Esophagus muscularis mucosa (tissue), 4 donors: ENCODE measurements around the gene KIF23. TPM values are rescaled to one million over a fixed set of nuclear protein-coding genes. Genes with fewer than 3 reads are reported as not detected.

ENCODE experiments used
- DNase-seq: peaks from one replicate; pipeline ENCODE4 v3.0.0-alpha.2; 2017; ENCODE audit errors: extremely low spot score
- H3K27ac ChIP-seq, 4 donors: fragments of 200-600 bp; sonication (generic); replicated peaks in 1 of 4; 1 replicate in 3 of 4; 2 replicates in 1 of 4; pipeline ENCODE4 v1.5.1; 2016 to 2019; ENCODE audit warnings: mild to moderate bottlenecking in 1 of 4
- H3K27me3 ChIP-seq, 4 donors: fragments of 200-600 bp; sonication (generic); one replicate each; pipeline versions ENCODE4 v1.5.1 to v1.6.0; 2016 to 2019
- H3K36me3 ChIP-seq, 4 donors: fragments of 200-600 bp; sonication (generic); one replicate each; pipeline ENCODE4 v1.5.1; 2016 to 2019
- H3K4me1 ChIP-seq, 4 donors: fragments of 200-600 bp; sonication (generic); one replicate each; pipeline ENCODE4 v1.5.1; 2016 to 2019
- H3K4me3 ChIP-seq, 4 donors: fragments of 200-600 bp; sonication (generic); 1 replicate in 2 of 4; 2 replicates in 2 of 4; pipeline ENCODE4 v1.5.1; 2016 to 2019; ENCODE audit warnings: mild to moderate bottlenecking in 4 of 4, moderate library complexity in 1 of 4
- H3K9me3 ChIP-seq, 4 donors: fragments of 200-600 bp; sonication (generic); 1 replicate in 3 of 4; 2 replicates in 1 of 4; pipeline ENCODE4 v1.5.1; 2016 to 2019
- EP300 ChIP-seq: sonication (generic); formaldehyde crosslinking; IDR thresholded peaks from one replicate; pipeline ENCODE4 v1.6.1; 2017; ENCODE audit warnings: antibody characterized with exemption
- POLR2A ChIP-seq: fragments of 450-650 bp; IDR thresholded peaks from one replicate; pipeline ENCODE4 v1.6.1; 2017; ENCODE audit warnings: antibody characterized with exemption, moderate library complexity, mild to moderate bottlenecking, low read depth
- POLR2AphosphoS5 ChIP-seq, 2 donors: sonication (generic); formaldehyde crosslinking; IDR thresholded peaks; one replicate each; pipeline ENCODE4 v1.6.1; 2017; ENCODE audit warnings: antibody characterized with exemption in 2 of 2
- WGBS: methylation state at CpG from one replicate; pipeline ENCODE4 v1.1.5; 2018; 5-methylcytosine and 5-hydroxymethylcytosine counted together
- intact Hi-C: fragments of 100-400 bp; cut with DNase I; formaldehyde crosslinking; loops from one replicate; pipeline ENCODE4 v1.15.1; 2023
- total RNA-seq, 4 donors: library from RNA; depleted of rRNA; stranded (reverse); fragments of >200 nt; gene quantifications; one replicate each; pipeline versions ENCODE4 v1.1.0 to v1.2.1, GENCODE V29; 2016
- TF ChIP-seq, protein P1 (sequence below), 3 experiments: fragments of 200-600 bp in 2 of 3; fragments of 450-650 bp in 1 of 3; sonication (generic) in 2 of 3; IDR thresholded peaks; one replicate each; pipeline ENCODE4 v1.5.1; 2017 to 2019; ENCODE audit warnings: antibody characterized with exemption in 3 of 3, mild to moderate bottlenecking in 2 of 3, moderate library complexity in 1 of 3

The KIF23 gene
- total RNA-seq, 4 donors from 2014 or later = 1.7 to 7.1 (median 4.9) TPM

GRCh38 chr15:69435985-69436384, 21.8 kb downstream of the KIF23 start:
- H3K4me1 ChIP-seq = no peaks in the 10 kb centered on the region
- no peaks in the 10 kb centered on the region for H3K36me3 ChIP-seq
- intact Hi-C loops = no loop called here
- TF ChIP-seq POLR2A (no peak), EP300 (no peak), POLR2AphosphoS5 (IDR thresholded peaks at IDR 0.05) (no peak)
- TF ChIP-seq, protein P1, sequence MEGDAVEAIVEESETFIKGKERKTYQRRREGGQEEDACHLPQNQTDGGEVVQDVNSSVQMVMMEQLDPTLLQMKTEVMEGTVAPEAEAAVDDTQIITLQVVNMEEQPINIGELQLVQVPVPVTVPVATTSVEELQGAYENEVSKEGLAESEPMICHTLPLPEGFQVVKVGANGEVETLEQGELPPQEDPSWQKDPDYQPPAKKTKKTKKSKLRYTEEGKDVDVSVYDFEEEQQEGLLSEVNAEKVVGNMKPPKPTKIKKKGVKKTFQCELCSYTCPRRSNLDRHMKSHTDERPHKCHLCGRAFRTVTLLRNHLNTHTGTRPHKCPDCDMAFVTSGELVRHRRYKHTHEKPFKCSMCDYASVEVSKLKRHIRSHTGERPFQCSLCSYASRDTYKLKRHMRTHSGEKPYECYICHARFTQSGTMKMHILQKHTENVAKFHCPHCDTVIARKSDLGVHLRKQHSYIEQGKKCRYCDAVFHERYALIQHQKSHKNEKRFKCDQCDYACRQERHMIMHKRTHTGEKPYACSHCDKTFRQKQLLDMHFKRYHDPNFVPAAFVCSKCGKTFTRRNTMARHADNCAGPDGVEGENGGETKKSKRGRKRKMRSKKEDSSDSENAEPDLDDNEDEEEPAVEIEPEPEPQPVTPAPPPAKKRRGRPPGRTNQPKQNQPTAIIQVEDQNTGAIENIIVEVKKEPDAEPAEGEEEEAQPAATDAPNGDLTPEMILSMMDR (IDR thresholded peaks at IDR 0.05) = no peak
- WGBS = 91% methylated on average over 4 of the region's 4 CpGs
- no peak overlapping the region for H3K4me3 ChIP-seq
- no peaks in the 10 kb centered on the region for H3K27me3 ChIP-seq
- H3K27ac ChIP-seq = no peak overlapping the region
- DNase-seq = no peak
- no peaks in the 10 kb centered on the region for H3K9me3 ChIP-seq

GRCh38 chr15:69436951-69437350, 22.8 kb downstream of the KIF23 start:
- TF ChIP-seq, protein P1 (IDR thresholded peaks at IDR 0.05) = no peak
- TF ChIP-seq EP300 (no peak), POLR2A (no peak), POLR2AphosphoS5 (IDR thresholded peaks at IDR 0.05) (no peak)
- intact Hi-C loops = no loop called here

DNA sequence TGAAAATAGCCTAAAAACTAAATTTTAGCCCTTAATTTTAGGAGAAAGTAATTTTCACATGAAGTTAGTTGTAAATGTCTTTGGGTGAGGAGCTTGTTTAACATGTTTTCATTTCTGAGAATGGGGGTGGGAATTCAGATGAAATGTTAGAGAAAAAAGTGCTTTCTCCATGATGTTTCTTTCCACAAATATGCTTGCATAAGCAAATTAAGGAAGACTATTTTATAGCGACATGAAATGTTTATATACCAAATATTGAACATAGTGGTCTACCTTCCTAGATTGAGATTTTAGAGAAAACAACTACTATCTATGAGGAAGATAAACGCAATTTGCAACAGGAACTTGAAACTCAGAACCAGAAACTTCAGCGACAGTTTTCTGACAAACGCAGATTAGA, 25.5 kb downstream of the KIF23 start:
- H3K4me1 ChIP-seq = no peaks in the 10 kb centered on the region
- no peaks in the 10 kb centered on the region for H3K9me3 ChIP-seq
- no peak overlapping the region for H3K4me3 ChIP-seq
- no peaks in the 10 kb centered on the region for H3K36me3 ChIP-seq
- no peak for DNase-seq
- H3K27me3 ChIP-seq = no peaks in the 10 kb centered on the region
- 86% methylated on average over 4 of the region's 4 CpGs for WGBS
- no peak overlapping the region for H3K27ac ChIP-seq
- intact Hi-C loops = no loop called here
- TF ChIP-seq POLR2A (no peak), EP300 (no peak), POLR2AphosphoS5 (IDR thresholded peaks at IDR 0.05) (no peak)
- TF ChIP-seq, protein P1 (IDR thresholded peaks at IDR 0.05) = no peak

More at GRCh38 chr15:69436951-69437350, 22.8 kb downstream of the KIF23 start:
- WGBS = 96% methylated on average over 4 of the region's 4 CpGs
- Histone ChIP-seq H3K27ac (no peak overlapping the region), H3K27me3 (no peaks in the 10 kb centered on the region), H3K36me3 (no peaks in the 10 kb centered on the region), H3K4me1 (no peaks in the 10 kb centered on the region), H3K4me3 (no peak overlapping the region), H3K9me3 (no peaks in the 10 kb centered on the region)
- DNase-seq = no peak

DNA sequence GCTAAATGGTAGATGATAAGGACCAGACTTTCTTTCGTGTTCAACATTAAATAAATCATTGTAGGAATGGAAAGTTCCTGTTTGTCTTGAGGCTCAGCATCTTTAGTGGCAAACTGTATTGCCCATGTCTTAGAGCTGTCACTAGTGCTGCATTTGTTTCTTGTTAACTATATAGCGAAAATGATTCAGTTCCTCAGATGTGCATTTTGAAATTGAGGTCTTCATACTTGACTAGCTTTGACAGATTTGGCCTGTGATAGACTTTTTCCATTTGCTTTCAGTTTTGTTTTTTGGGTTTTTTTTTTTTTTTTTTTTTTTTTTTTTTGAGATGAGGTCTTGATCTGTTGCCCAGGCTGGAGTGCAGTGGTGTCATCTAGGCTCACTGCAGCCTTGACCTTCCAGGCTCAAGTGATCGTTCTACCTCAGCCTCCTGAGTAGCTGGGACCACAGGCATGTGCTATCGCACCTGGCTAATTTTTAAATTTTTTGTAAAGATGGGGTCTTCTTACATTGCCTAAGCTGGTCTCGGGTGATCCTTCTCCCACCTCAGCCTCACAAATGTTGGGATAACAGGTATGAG, 29.0 kb downstream of the KIF23 start:
- no peaks in the 10 kb centered on the region for H3K4me1 ChIP-seq
- intact Hi-C loops = no loop called here
- WGBS = 87% methylated on average over 5 of the region's 5 CpGs
- H3K4me3 ChIP-seq = no peak overlapping the region
- H3K36me3 ChIP-seq = no peaks in the 10 kb centered on the region
- no peak for DNase-seq
- TF ChIP-seq POLR2A (no peak), POLR2AphosphoS5 (IDR thresholded peaks at IDR 0.05) (no peak), EP300 (no peak)
- TF ChIP-seq, protein P1 (IDR thresholded peaks at IDR 0.05) = no peak
- no peak overlapping the region for H3K27ac ChIP-seq
- H3K27me3 ChIP-seq = no peaks in the 10 kb centered on the region
- H3K9me3 ChIP-seq = no peaks in the 10 kb centered on the region

- H3K4me1 ChIP-seq = no peaks in the 10 kb centered on the region
- intact Hi-C loops = no loop called here
- no peak overlapping the region for H3K4me3 ChIP-seq
- 95% methylated on average over 7 of the region's 7 CpGs for WGBS
- H3K9me3 ChIP-seq = no peaks in the 10 kb centered on the region
- no peaks in the 10 kb centered on the region for H3K27me3 ChIP-seq
- TF ChIP-seq POLR2A = no peak
- no peak for TF ChIP-seq EP300
- TF ChIP-seq, protein P1 (IDR thresholded peaks at IDR 0.05) = no peak
- no peak for TF ChIP-seq POLR2AphosphoS5 (IDR thresholded peaks at IDR 0.05)
- no peak overlapping the region for H3K27ac ChIP-seq
- DNase-seq = no peak
- H3K36me3 ChIP-seq = no peaks in the 10 kb centered on the region
These were observed 30.5 kb downstream of the KIF23 start for GRCh38 chr15:69444686-69445085.
